Measurements from ENCODE around the gene DENND1A. TPM values are rescaled to one million over a fixed set of nuclear protein-coding genes. Genes with fewer than 3 reads are reported as not detected.
A peak's percentile ranks its signal among the peaks of the same experiment; 100 is the strongest.

DENND1A gene
- polyA plus RNA-seq, 1 experiment, result 16.2 TPM

DNA sequence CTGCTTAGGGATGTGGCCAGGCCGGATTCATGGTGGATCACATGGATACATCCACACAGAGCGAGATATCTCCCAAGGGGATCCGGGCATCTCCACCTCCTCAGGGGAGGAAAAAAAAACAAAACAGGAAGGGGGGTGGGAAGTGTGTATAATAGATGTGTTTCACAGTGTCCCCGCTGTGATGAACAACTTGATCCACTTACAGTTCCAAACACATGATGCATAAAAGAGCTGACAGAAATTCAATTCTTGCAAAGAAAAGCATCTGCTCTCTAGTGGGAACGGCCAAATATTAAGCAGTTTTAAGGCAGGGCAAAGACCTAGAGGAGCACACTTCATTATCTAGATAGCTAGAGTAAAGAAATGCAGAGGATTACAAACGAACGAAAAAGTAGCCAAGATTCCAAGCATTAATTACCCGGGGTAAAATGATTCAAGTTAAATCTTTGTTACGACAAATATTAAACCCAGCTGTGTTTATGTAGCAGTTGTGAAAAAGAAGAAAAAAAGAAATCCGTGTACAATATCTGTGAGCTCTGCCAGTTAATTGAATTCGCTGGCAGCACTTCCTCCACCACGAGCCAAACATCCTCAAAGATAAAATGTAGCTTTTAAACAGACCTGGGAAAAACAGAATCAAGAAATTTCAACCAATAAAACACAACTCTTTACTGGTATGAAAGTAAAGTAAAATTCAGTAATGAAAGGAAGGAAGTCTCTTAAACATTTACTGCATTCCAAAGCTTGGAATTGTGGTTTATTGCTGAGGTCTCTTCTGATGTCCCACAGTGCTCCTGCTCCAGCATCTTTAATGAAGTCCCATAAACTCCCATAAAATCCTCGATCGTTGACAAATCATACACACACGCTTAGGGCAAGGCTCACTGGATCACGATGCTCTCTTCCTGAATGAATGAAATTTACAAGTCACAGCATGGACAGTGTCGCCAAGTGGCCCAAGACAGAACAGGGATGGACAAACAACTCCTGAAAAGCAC, 360.9 kb downstream of the DENND1A start:
- no peaks in the 10 kb centered on the region for H3K9me3 ChIP-seq (ENCODE audit: control insufficient read depth, insufficient read depth, low read length)
- H3K27ac ChIP-seq (ENCODE audit: low read depth, low read length), result no peak overlapping the region
- H3K27me3 ChIP-seq (ENCODE audit: control insufficient read depth, insufficient read depth, low read length), result no peaks in the 10 kb centered on the region
- ChIA-PET CTCF (interaction anchor here (1.1 to 1.6 kb wide), 2 partner anchors 10 to 472 kb away, joined by 4 read pairs; no protein-coding TSS in a partner anchor), POLR2A (no interaction called here)
- TF ChIP-seq, protein P1, sequence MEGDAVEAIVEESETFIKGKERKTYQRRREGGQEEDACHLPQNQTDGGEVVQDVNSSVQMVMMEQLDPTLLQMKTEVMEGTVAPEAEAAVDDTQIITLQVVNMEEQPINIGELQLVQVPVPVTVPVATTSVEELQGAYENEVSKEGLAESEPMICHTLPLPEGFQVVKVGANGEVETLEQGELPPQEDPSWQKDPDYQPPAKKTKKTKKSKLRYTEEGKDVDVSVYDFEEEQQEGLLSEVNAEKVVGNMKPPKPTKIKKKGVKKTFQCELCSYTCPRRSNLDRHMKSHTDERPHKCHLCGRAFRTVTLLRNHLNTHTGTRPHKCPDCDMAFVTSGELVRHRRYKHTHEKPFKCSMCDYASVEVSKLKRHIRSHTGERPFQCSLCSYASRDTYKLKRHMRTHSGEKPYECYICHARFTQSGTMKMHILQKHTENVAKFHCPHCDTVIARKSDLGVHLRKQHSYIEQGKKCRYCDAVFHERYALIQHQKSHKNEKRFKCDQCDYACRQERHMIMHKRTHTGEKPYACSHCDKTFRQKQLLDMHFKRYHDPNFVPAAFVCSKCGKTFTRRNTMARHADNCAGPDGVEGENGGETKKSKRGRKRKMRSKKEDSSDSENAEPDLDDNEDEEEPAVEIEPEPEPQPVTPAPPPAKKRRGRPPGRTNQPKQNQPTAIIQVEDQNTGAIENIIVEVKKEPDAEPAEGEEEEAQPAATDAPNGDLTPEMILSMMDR (IDR thresholded peaks at IDR 0.05; ENCODE audit: low read depth, low read length), result no peak
- peak; percentile 3 for DNase-seq (ENCODE audit: low read depth, low spot score)
- no peak overlapping the region for H3K4me3 ChIP-seq (ENCODE audit: low read depth, low read length)

DNA sequence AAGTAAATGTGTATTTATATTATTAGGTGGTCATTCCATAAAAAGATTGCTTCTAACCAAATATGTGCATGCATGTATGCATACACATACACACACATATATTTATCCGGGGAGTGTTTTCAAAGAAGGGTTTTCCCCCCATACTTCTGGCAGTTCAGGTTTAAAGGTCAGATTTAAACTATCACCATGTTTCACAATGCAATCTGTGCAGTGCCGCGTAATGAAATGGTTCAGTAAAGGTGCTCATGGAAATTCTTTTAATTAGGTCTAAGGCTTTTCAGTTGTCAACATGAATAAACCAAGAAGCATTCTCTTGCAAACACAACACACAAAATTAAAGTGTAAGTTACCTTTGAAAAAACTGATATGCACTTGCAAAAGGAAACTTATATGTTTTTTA, 362.9 kb downstream of the DENND1A start:
- no peak for DNase-seq (ENCODE audit: low read depth, low spot score)
- CTCF ChIA-PET, result no interaction called here
- TF ChIP-seq, protein P1 (IDR thresholded peaks at IDR 0.05; ENCODE audit: low read depth, low read length), result no peak
- POLR2A ChIA-PET, result no interaction called here
- Histone ChIP-seq H3K4me3 (ENCODE audit: low read depth, low read length) (no peak overlapping the region), H3K27ac (ENCODE audit: low read depth, low read length) (no peak overlapping the region), H3K27me3 (ENCODE audit: control insufficient read depth, insufficient read depth, low read length) (no peaks in the 10 kb centered on the region), H3K9me3 (ENCODE audit: control insufficient read depth, insufficient read depth, low read length) (no peaks in the 10 kb centered on the region)

DNA sequence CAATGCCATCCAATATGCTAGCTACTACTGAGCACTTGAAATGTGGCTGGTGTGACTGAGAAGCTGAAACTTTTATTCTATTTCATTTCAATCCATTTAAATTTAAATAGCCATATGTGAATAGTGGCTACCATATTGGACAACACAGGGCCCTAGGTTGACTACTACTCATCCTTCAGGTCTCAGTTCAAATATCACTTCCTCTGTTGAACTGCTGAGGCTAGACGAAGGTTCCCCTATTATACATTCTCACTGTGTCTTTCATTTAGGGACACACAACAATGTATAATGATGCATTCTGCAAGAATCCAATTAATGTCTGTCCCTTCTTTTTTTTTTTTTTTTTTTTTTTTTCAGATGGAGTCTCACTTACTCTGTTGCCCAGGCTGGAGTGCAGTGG, 365.3 kb downstream of the DENND1A start:
- Histone ChIP-seq H3K27me3 (ENCODE audit: control insufficient read depth, insufficient read depth, low read length) (no peaks in the 10 kb centered on the region), H3K27ac (ENCODE audit: low read depth, low read length) (no peak overlapping the region), H3K9me3 (ENCODE audit: control insufficient read depth, insufficient read depth, low read length) (no peaks in the 10 kb centered on the region), H3K4me3 (ENCODE audit: low read depth, low read length) (no peak overlapping the region)
- ChIA-PET CTCF (no interaction called here), POLR2A (no interaction called here)
- DNase-seq (ENCODE audit: low read depth, low spot score), result no peak
- TF ChIP-seq, protein P1 (IDR thresholded peaks at IDR 0.05; ENCODE audit: low read depth, low read length), result no peak

DNA sequence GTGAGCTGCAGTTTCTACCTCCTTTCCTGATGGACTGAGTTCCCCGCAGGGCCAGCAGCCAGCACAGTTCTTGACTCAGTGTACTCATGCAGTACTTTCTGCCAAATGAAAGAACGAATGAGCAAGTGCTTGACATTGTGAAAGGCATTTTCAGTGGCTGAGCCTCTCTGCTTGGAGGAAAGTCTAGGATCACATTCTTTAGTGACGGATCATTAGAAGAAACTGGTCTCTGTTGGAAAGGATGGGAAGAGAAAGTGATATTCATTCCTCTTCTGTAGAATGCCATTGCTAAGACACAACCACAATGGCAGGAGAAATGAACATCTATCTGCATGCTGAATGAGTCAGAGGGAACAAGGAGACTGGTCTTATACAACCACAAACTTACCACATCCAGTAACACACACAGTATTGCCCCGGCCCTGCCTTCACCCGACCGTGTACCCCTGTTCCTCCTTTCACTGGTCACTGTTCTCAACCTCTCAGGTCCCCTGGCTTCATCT, 367.0 kb downstream of the DENND1A start:
- no peak overlapping the region for H3K4me3 ChIP-seq (ENCODE audit: low read depth, low read length)
- peak; percentile 61 for DNase-seq (ENCODE audit: low read depth, low spot score)
- H3K27me3 ChIP-seq (ENCODE audit: control insufficient read depth, insufficient read depth, low read length), result no peaks in the 10 kb centered on the region
- TF ChIP-seq, protein P1 (IDR thresholded peaks at IDR 0.05; ENCODE audit: low read depth, low read length), result no peak
- CTCF ChIA-PET, result interaction anchor here (1.7 kb wide), 1 partner anchor 478 kb away, joined by 8 read pairs; no protein-coding TSS in a partner anchor
- H3K9me3 ChIP-seq (ENCODE audit: control insufficient read depth, insufficient read depth, low read length), result no peaks in the 10 kb centered on the region
- POLR2A ChIA-PET, result no interaction called here
- H3K27ac ChIP-seq (ENCODE audit: low read depth, low read length), result peak overlapping the region; percentile 53

GRCh38 chr9:123561046-123561445, 368.9 kb downstream of the DENND1A start:
- Histone ChIP-seq H3K27me3 (ENCODE audit: control insufficient read depth, insufficient read depth, low read length) (no peaks in the 10 kb centered on the region), H3K9me3 (ENCODE audit: control insufficient read depth, insufficient read depth, low read length) (no peaks in the 10 kb centered on the region), H3K27ac (ENCODE audit: low read depth, low read length) (no peak overlapping the region), H3K4me3 (ENCODE audit: low read depth, low read length) (no peak overlapping the region)
- no peak for DNase-seq (ENCODE audit: low read depth, low spot score)
- TF ChIP-seq, protein P1 (IDR thresholded peaks at IDR 0.05; ENCODE audit: low read depth, low read length), result no peak
- ChIA-PET CTCF (no interaction called here), POLR2A (no interaction called here)
